AG10803 (cell line): ENCODE results near the gene BMP4.

ENCODE experiments used
- DNase-seq: peaks from one replicate; pipeline ENCODE4 v3.0.0; 2010; ENCODE audit warnings: low read depth
- H3K4me3 ChIP-seq: 2 replicates; pipeline ENCODE4 v1.5.1; 2011; ENCODE audit warnings: mild to moderate bottlenecking, low read length, control low read depth
- CTCF ChIP-seq: conservative IDR thresholded peaks from 2 replicates; pipeline ENCODE4 v1.5.1; 2011; ENCODE audit warnings: mild to moderate bottlenecking, low read length, control low read depth, inconsistent platforms

Gene BMP4

GRCh38 chr14:53954551-53955228 lies 1.9 kb downstream of the BMP4 start:
- H3K4me3 ChIP-seq = peak overlapping the region; percentile 54
- DNase-seq = peak; percentile 13
- TF ChIP-seq CTCF = no peak

- peak overlapping the region; percentile 54 for H3K4me3 ChIP-seq
- peak; percentile 15 for DNase-seq
- TF ChIP-seq CTCF = no peak
These were observed 2.6 kb downstream of the BMP4 start for GRCh38 chr14:53953828-53954550.

- peak; percentile 33 for DNase-seq
- TF ChIP-seq CTCF = no peak
- H3K4me3 ChIP-seq = peak overlapping the region; percentile 54
These were observed 3.4 kb downstream of the BMP4 start for GRCh38 chr14:53953002-53953827.

GRCh38 chr14:53952533-53952932 lies 4.1 kb downstream of the BMP4 start:
- no peak for TF ChIP-seq CTCF
- H3K4me3 ChIP-seq = peak overlapping the region; percentile 51
- no peak for DNase-seq

- DNase-seq = no peak
- TF ChIP-seq CTCF = no peak
- no peak overlapping the region for H3K4me3 ChIP-seq
These were observed 4.9 kb downstream of the BMP4 start for GRCh38 chr14:53951627-53952303.

- no peak for DNase-seq
- TF ChIP-seq CTCF = no peak
- no peak overlapping the region for H3K4me3 ChIP-seq
These were observed 5.4 kb downstream of the BMP4 start for GRCh38 chr14:53951243-53951626.
